GM12878 (cell line): Measurements from ENCODE around the gene GPC3. TPM values are rescaled to one million over a fixed set of nuclear protein-coding genes. Genes with fewer than 3 reads are reported as not detected.

Source experiments
- ATAC-seq: fragments of 200-7000 bp; cut with Tn5 transposase; 3 replicates; pipeline ENCODE4 v1.9.1; 2020; ENCODE audit warnings: mild to moderate bottlenecking, moderate library complexity
- BruUV-seq: library from RNA; stranded (reverse); fragments of 400-500 nt; replicated peaks from 2 replicates; lab custom pipeline; 2021; lab: Mats Ljungman, UMichigan
- CTCF ChIA-PET: fragments of 300-600 bp; sonication (Branson Sonifier 250); formaldehyde crosslinking; extraction: SDS; loops from one replicate; lab custom pipeline; 2021; ENCODE audit warnings: inconsistent platforms; lab: Yijun Ruan, JAX
- POLR2A ChIA-PET: fragments of 350-600 bp; formaldehyde crosslinking; extraction: SDS; loops from one replicate; lab custom pipeline; 2021; ENCODE audit warnings: inconsistent platforms; lab: Charles Lee
- RAD21 ChIA-PET: fragments of 300-600 bp; sonication (Branson Sonifier 250); formaldehyde crosslinking; loops from one replicate; lab custom pipeline; 2023; ENCODE audit warnings: antibody characterized with exemption; ENCODE audit not compliant: unreplicated experiment; lab: Charles Lee
- SMC1A ChIA-PET: fragments of 300-600 bp; sonication (Branson Sonifier 250); formaldehyde crosslinking; loops from one replicate; lab custom pipeline; 2023; ENCODE audit not compliant: unreplicated experiment, uncharacterized antibody; lab: Charles Lee
- DNase-seq: peaks from one replicate; pipeline ENCODE4 v3.0.0-alpha.2; 2011; ENCODE audit warnings: low read depth, low spot score
- FAIRE-seq: peaks from 3 replicates; lab custom pipeline; 2011; peaks lifted over from hg19 to GRCh38; lab: Jason Lieb, UNC
- H2AFZ ChIP-seq: 2 replicates; pipeline ENCODE4 v1.6.0; 2011; ENCODE audit warnings: low read depth, low read length, control low read depth; ENCODE audit not compliant: control insufficient read depth
- H3K27ac ChIP-seq: 2 replicates; pipeline ENCODE4 v1.5.1; 2011; ENCODE audit warnings: control low read depth; ENCODE audit not compliant: control insufficient read depth, insufficient read depth
- H3K27me3 ChIP-seq, 2 experiments: replicated peaks in 1 of 2; 2 replicates each; pipeline versions ENCODE4 v1.6.0 to v1.6.1; 2011; ENCODE audit warnings: low read length in 1 of 2; ENCODE audit not compliant: control insufficient read depth in 2 of 2, insufficient read depth in 2 of 2
- H3K36me3 ChIP-seq, 2 experiments: 2 replicates each; pipeline ENCODE4 v1.5.1; 2011; ENCODE audit warnings: low read length in 1 of 2; ENCODE audit not compliant: control insufficient read depth in 2 of 2, insufficient read depth in 2 of 2
- H3K4me1 ChIP-seq: 2 replicates; pipeline ENCODE4 v1.6.1; 2011; ENCODE audit warnings: mild to moderate bottlenecking, low read length, moderate library complexity, mixed read lengths; ENCODE audit not compliant: control insufficient read depth, insufficient read depth
- H3K4me2 ChIP-seq: 2 replicates; pipeline ENCODE4 v1.6.0; 2011; ENCODE audit warnings: control low read depth; ENCODE audit not compliant: control insufficient read depth, insufficient read depth
- H3K4me3 ChIP-seq: fragments of 200-600 bp; sonication (generic); 2 replicates; pipeline ENCODE4 v1.5.1; 2016
- H3K79me2 ChIP-seq: 2 replicates; pipeline ENCODE4 v1.6.0; 2011; ENCODE audit warnings: low read length; ENCODE audit not compliant: control insufficient read depth, insufficient read depth
- H3K9ac ChIP-seq: 2 replicates; pipeline ENCODE4 v1.8.0; 2011; ENCODE audit warnings: low read length, control low read depth, mixed read lengths; ENCODE audit not compliant: control insufficient read depth, insufficient read depth
- H3K9me3 ChIP-seq: replicated peaks from 3 replicates; pipeline ENCODE4 v1.5.1; 2011; ENCODE audit warnings: mild to moderate bottlenecking, low read length; ENCODE audit not compliant: control insufficient read depth, insufficient read depth
- H4K20me1 ChIP-seq: 2 replicates; pipeline ENCODE4 v1.6.0; 2011; ENCODE audit not compliant: control insufficient read depth, insufficient read depth
- EED ChIP-seq: sonication (generic); IDR thresholded peaks from 2 replicates; pipeline ENCODE4 v1.6.1; 2016; ENCODE audit warnings: antibody characterized with exemption, low read depth
- IKZF1 ChIP-seq: fragments of 450-650 bp; conservative IDR thresholded peaks from 2 replicates; pipeline ENCODE4 v1.6.1; 2017; ENCODE audit warnings: antibody characterized with exemption, mild to moderate bottlenecking
- NFIC ChIP-seq: IDR thresholded peaks from 2 replicates; pipeline ENCODE4 v1.6.1; 2012; ENCODE audit warnings: low read depth, mild to moderate bottlenecking, inconsistent platforms, low read length, moderate library complexity
- NR2C2 ChIP-seq: IDR thresholded peaks from 2 replicates; pipeline ENCODE4 v1.6.1; 2011; ENCODE audit warnings: borderline replicate concordance, low read depth; ENCODE audit not compliant: control insufficient read depth, insufficient read length
- SMARCA5 ChIP-seq: fragments of 450-650 bp; IDR thresholded peaks from 2 replicates; pipeline ENCODE4 v1.6.1; 2017; ENCODE audit warnings: mild to moderate bottlenecking
- SREBF2 ChIP-seq: IDR thresholded peaks from 2 replicates; pipeline ENCODE4 v1.6.1; 2012; ENCODE audit warnings: mild to moderate bottlenecking, low read length
- ZNF687 ChIP-seq: fragments of 450-650 bp; IDR thresholded peaks from 2 replicates; pipeline ENCODE4 v1.6.1; 2017; ENCODE audit warnings: mild to moderate bottlenecking, moderate library complexity
- WGBS: methylation state at CpG from one replicate; pipeline ENCODE4 v1.1.6; 2016; ENCODE audit warnings: low lambda C conversion rate; ENCODE audit not compliant: insufficient replicate concordance, insufficient coverage; ENCODE audit errors: missing lambda C conversion rate; 5-methylcytosine and 5-hydroxymethylcytosine counted together
- in situ Hi-C: fragments of 300-500 bp; cut with MboI; formaldehyde crosslinking; loops from 9 replicates; pipeline ENCODE4 v1.14.3; 2018; ENCODE audit warnings: mixed read lengths
- intact Hi-C: fragments of 100-400 bp; cut with micrococcal nuclease; formaldehyde crosslinking; loops from one replicate; pipeline ENCODE4 v1.14.2; 2022; ENCODE audit not compliant: unreplicated experiment
- polyA plus RNA-seq, 11 experiments: library from polyadenylated mRNA; depleted of rRNA in 4 of 11; unstranded in 6 of 11; stranded (reverse) in 5 of 11; fragments of >200 nt; fragmentation: Nextera tagmentation in 4 of 11; fragmentation: Illumina TruSeq in 1 of 11; extraction: Ambion mirVana in 4 of 11; extraction: Trizol in 1 of 11; gene quantifications; 1 replicate in 1 of 11; 2 replicates in 10 of 11; pipeline versions ENCODE4 v1.2.1 to v1.2.3, GENCODE V29; 2011 to 2016; ENCODE audit warnings: inconsistent platforms in 2 of 11, missing spikeins in 2 of 11, low read depth in 1 of 11
- total RNA-seq, 4 experiments: library from RNA; depleted of rRNA in 3 of 4; stranded (reverse); fragments of >200 nt in 3 of 4; fragmentation: Illumina TruSeq in 1 of 4; extraction: Trizol in 1 of 4; gene quantifications; 2 replicates each; pipeline versions ENCODE4 v1.2.1 to v1.2.3, GENCODE V29; 2013 to 2021

Gene GPC3
- total and polyA plus RNA-seq, 10 of the 15 experiments (the other 5 are each of a cell fraction or from before 2014, with no cell fraction given) = 0.09 to 0.82 TPM; not detected in 8

GRCh38 chrX:133781174-133781573 is 204.2 kb downstream of the GPC3 start:
- TF ChIP-seq NFIC = no peak
- no peak for TF ChIP-seq ZNF687
- TF ChIP-seq EED = no peak
- no peak for TF ChIP-seq NR2C2
- TF ChIP-seq IKZF1 = no peak
- no peak for TF ChIP-seq SREBF2
- TF ChIP-seq SMARCA5 = no peak
- no peaks in the 10 kb centered on the region for H4K20me1 ChIP-seq
- H3K4me1 ChIP-seq = no peaks in the 10 kb centered on the region
- 38% methylated on average over 1 of the region's 1 CpG for WGBS
- no peaks in the 10 kb centered on the region for H3K36me3 ChIP-seq
- H3K79me2 ChIP-seq = no peaks in the 10 kb centered on the region
- DNase-seq (no peak), FAIRE-seq (no peak), ATAC-seq (no peak)
- ChIA-PET POLR2A (no interaction called here), CTCF (interaction anchor here (1.2 to 1.4 kb wide), 2 partner anchors 13 to 52 kb away, joined by 3 to 5 read pairs; no protein-coding TSS in a partner anchor), RAD21 (no interaction called here), SMC1A (interaction anchor here (1.6 kb wide), 1 partner anchor 12 kb away, joined by 3 read pairs; no protein-coding TSS in a partner anchor)
- no peak overlapping the region for H3K27ac ChIP-seq
- H2AFZ ChIP-seq = no peak overlapping the region
- H3K4me3 ChIP-seq = no peak overlapping the region
- H3K9me3 ChIP-seq = no peaks in the 10 kb centered on the region
- H3K4me2 ChIP-seq = no peak overlapping the region
- in situ Hi-C loops (no loop called here), intact Hi-C loops (no loop called here)
- no TSS peak for BruUV-seq
- H3K27me3 ChIP-seq = no peaks in the 10 kb centered on the region
- H3K9ac ChIP-seq = no peak overlapping the region
